Keratinocyte (primary cell): ENCODE results near the gene CASQ1. TPM values are rescaled to one million over a fixed set of nuclear protein-coding genes. Genes with fewer than 3 reads are reported as not detected.

ENCODE experiments used
- DNase-seq: peaks from one replicate; pipeline ENCODE4 v3.0.0-alpha.2; 2011; ENCODE audit warnings: low read depth, missing footprints, low spot score
- FAIRE-seq: peaks from 2 replicates; lab custom pipeline; 2011; peaks lifted over from hg19 to GRCh38; lab: Jason Lieb, UNC
- H2AFZ ChIP-seq: 2 replicates; pipeline ENCODE4 v1.6.0; 2012; ENCODE audit warnings: low read length, control low read depth, inconsistent platforms; ENCODE audit not compliant: control insufficient read depth
- H3K27ac ChIP-seq: 2 replicates; pipeline ENCODE4 v1.5.1; 2011; ENCODE audit warnings: low read length; ENCODE audit not compliant: control insufficient read depth, insufficient read depth
- H3K27me3 ChIP-seq: 3 replicates; pipeline ENCODE4 v1.6.0; 2011; ENCODE audit warnings: low read length; ENCODE audit not compliant: control insufficient read depth, insufficient read depth; ENCODE audit errors: extremely low read depth
- H3K36me3 ChIP-seq, 2 experiments: 2 replicates in 1 of 2; 3 replicates in 1 of 2; pipeline ENCODE4 v1.5.1; 2011; ENCODE audit warnings: low read length in 2 of 2, mild to moderate bottlenecking in 1 of 2; ENCODE audit not compliant: control insufficient read depth in 2 of 2, insufficient read depth in 2 of 2; ENCODE audit errors: extremely low read depth in 1 of 2
- H3K4me1 ChIP-seq: 3 replicates; pipeline ENCODE4 v1.5.1; 2011; ENCODE audit warnings: low read length; ENCODE audit not compliant: control insufficient read depth, insufficient read depth; ENCODE audit errors: extremely low read depth
- H3K4me2 ChIP-seq: 3 replicates; pipeline ENCODE4 v1.6.0; 2011; ENCODE audit warnings: low read depth, low read length; ENCODE audit not compliant: control insufficient read depth, insufficient read depth; ENCODE audit errors: extremely low read depth
- H3K4me3 ChIP-seq, 3 experiments: fragments of 200-600 bp in 1 of 3; sonication (generic) in 1 of 3; 2 replicates in 2 of 3; 3 replicates in 1 of 3; pipeline ENCODE4 v1.5.1; 2011 to 2016; ENCODE audit warnings: low read length in 3 of 3, mild to moderate bottlenecking in 3 of 3, control low read depth in 2 of 3, inconsistent platforms in 1 of 3, low read depth in 1 of 3, mixed read lengths in 1 of 3, mixed run types in 1 of 3, moderate library complexity in 1 of 3; ENCODE audit not compliant: control insufficient read depth in 2 of 3, insufficient read depth in 2 of 3; ENCODE audit errors: extremely low read depth in 1 of 3
- H3K79me2 ChIP-seq: 2 replicates; pipeline ENCODE4 v1.6.0; 2012; ENCODE audit warnings: low read length; ENCODE audit not compliant: control insufficient read depth, insufficient read depth
- H3K9ac ChIP-seq: 3 replicates; pipeline ENCODE4 v1.6.0; 2011; ENCODE audit warnings: low read length; ENCODE audit not compliant: control insufficient read depth, insufficient read depth; ENCODE audit errors: extremely low read depth
- H3K9me1 ChIP-seq: 3 replicates; pipeline ENCODE4 v1.6.0; 2011; ENCODE audit warnings: low read length; ENCODE audit not compliant: control insufficient read depth, insufficient read depth; ENCODE audit errors: extremely low read depth
- H3K9me3 ChIP-seq: 2 replicates; pipeline ENCODE4 v1.5.1; 2012; ENCODE audit warnings: low read depth, low read length; ENCODE audit not compliant: control insufficient read depth
- H4K20me1 ChIP-seq: 3 replicates; pipeline ENCODE4 v1.6.0; 2011; ENCODE audit warnings: low read length; ENCODE audit not compliant: control insufficient read depth, insufficient read depth; ENCODE audit errors: extremely low read depth
- CTCF ChIP-seq, 3 experiments: IDR thresholded peaks in 1 of 3; conservative IDR thresholded peaks in 1 of 3; optimal IDR thresholded peaks in 1 of 3; 2 replicates in 2 of 3; 3 replicates in 1 of 3; pipeline versions ENCODE3 to v1.5.1; 2011; ENCODE audit warnings: low read length in 3 of 3, mild to moderate bottlenecking in 3 of 3, moderate library complexity in 2 of 3, control low read depth in 1 of 3, inconsistent platforms in 1 of 3; ENCODE audit not compliant: insufficient read depth in 2 of 3; ENCODE audit errors: extremely low read depth in 1 of 3
- EZH2 ChIP-seq: IDR thresholded peaks from one replicate; pipeline ENCODE4 v1.6.1; 2012; ENCODE audit warnings: inconsistent platforms, mild to moderate bottlenecking, low read length, moderate library complexity
- dilution Hi-C: fragments of 300-500 bp; cut with MboI; formaldehyde crosslinking; loops from one replicate; pipeline ENCODE4 v1.7.0; 2020; ENCODE audit warnings: low sequenced_read_pairs; ENCODE audit not compliant: extremely low pct_ligation_motif_present
- polyA plus RNA-seq, 5 experiments: library from polyadenylated mRNA; depleted of rRNA in 3 of 5; stranded (reverse) in 3 of 5; stranded (forward) in 1 of 5; unstranded in 1 of 5; fragments of >200 nt; gene quantifications; 1 replicate in 1 of 5; 2 replicates in 3 of 5; 3 replicates in 1 of 5; pipeline versions ENCODE4 v1.2.1 to v1.2.3, GENCODE V29; 2011 to 2012; ENCODE audit warnings: missing spikeins in 2 of 5, low read depth in 1 of 5, low replicate concordance in 1 of 5

Gene CASQ1
- polyA plus RNA-seq, 1 donor (not counting 4 experiments of a cell fraction or from before 2014, with no cell fraction given): not detected

GRCh38 chr1:160208557-160209320 lies 18.4 kb downstream of the CASQ1 start:
- no peaks in the 10 kb centered on the region for H3K9me3 ChIP-seq
- no peak overlapping the region for H3K27ac ChIP-seq
- no peaks in the 10 kb centered on the region for H3K9me1 ChIP-seq
- no peaks in the 10 kb centered on the region for H3K27me3 ChIP-seq
- dilution Hi-C loops: no loop called here
- no peak for DNase-seq
- H3K9ac ChIP-seq: no peak overlapping the region
- no peak overlapping the region for H3K4me3 ChIP-seq
- H3K4me1 ChIP-seq: peaks cover 21% of the 10 kb centered on the region
- H3K36me3 ChIP-seq: peaks cover 48 to 52% of the 10 kb centered on the region in 2 experiments
- peaks cover 7% of the 10 kb centered on the region for H4K20me1 ChIP-seq
- peaks cover 57% of the 10 kb centered on the region for H3K79me2 ChIP-seq
- TF ChIP-seq CTCF (optimal IDR thresholded peaks at IDR 0.05 in 1 of 3, IDR thresholded peaks at IDR 0.05 in 1 of 3, conservative IDR thresholded peaks at IDR 0.05 in 1 of 3; ENCODE audit: extremely low read depth in 1 of 3, insufficient read depth in 2 of 3, low read length in 3 of 3) (no peak), EZH2 (no peak)
- FAIRE-seq: no peak
- no peak overlapping the region for H2AFZ ChIP-seq
- no peak overlapping the region for H3K4me2 ChIP-seq

- H3K79me2 ChIP-seq: peaks cover 57% of the 10 kb centered on the region
- H4K20me1 ChIP-seq: peaks cover 7% of the 10 kb centered on the region
- H3K9ac ChIP-seq: no peak overlapping the region
- dilution Hi-C loops: no loop called here
- H3K27ac ChIP-seq: no peak overlapping the region
- peaks cover 53 to 58% of the 10 kb centered on the region in 2 experiments for H3K36me3 ChIP-seq
- peaks cover 20% of the 10 kb centered on the region for H3K4me1 ChIP-seq
- TF ChIP-seq EZH2: no peak
- no peak for TF ChIP-seq CTCF (optimal IDR thresholded peaks at IDR 0.05 in 1 of 3, IDR thresholded peaks at IDR 0.05 in 1 of 3, conservative IDR thresholded peaks at IDR 0.05 in 1 of 3; ENCODE audit: extremely low read depth in 1 of 3, insufficient read depth in 2 of 3, low read length in 3 of 3)
- no peak overlapping the region for H3K4me2 ChIP-seq
- FAIRE-seq (no peak), DNase-seq (no peak)
- no peaks in the 10 kb centered on the region for H3K27me3 ChIP-seq
- no peak overlapping the region for H3K4me3 ChIP-seq
- H2AFZ ChIP-seq: no peak overlapping the region
- H3K9me1 ChIP-seq: no peaks in the 10 kb centered on the region
- no peaks in the 10 kb centered on the region for H3K9me3 ChIP-seq
Observed at GRCh38 chr1:160209321-160210046, 19.1 kb downstream of the CASQ1 start.
